Measurements from ENCODE around the gene MT1X. TPM values are rescaled to one million over a fixed set of nuclear protein-coding genes. Genes with fewer than 3 reads are reported as not detected.

MT1X gene
- total and polyA plus RNA-seq, 4 donors: 15.0 to 31.3 (median 24.9) TPM

DNA sequence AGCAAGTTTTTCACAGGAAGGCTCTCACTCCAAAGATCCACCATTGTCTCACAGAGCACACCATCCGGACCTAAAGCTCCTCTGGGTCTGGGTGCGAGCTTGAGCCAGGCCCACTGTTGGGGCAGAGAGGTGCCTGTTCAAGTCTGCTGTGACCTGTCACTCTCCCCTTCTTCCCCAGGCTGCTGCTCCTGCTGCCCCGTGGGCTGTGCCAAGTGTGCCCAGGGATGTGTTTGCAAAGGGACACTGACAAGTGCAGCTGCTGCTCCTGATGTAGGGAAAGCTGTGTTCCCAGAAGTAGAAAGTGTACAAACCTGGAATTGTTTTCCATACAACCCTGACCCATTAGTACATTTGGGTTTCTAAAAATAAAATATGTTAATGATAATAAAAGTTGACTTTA, 4.8 kb upstream of the MT1X start:
- Histone ChIP-seq H3K27ac (ENCODE audit: low read depth, low read length) (no peak overlapping the region), H3K36me3 (ENCODE audit: control insufficient read depth, insufficient read depth, low read length) (no peaks in the 10 kb centered on the region), H3K9me3 (ENCODE audit: control insufficient read depth, insufficient read depth, low read length) (no peaks in the 10 kb centered on the region), H3K27me3 (ENCODE audit: control insufficient read depth, insufficient read depth, low read length) (peaks cover 33% of the 10 kb centered on the region), H3K4me1 (ENCODE audit: control insufficient read depth, insufficient read depth, low read length) (peaks cover 17% of the 10 kb centered on the region), H3K4me3 (ENCODE audit: low read depth, low read length) (no peak overlapping the region)
- WGBS (ENCODE audit: insufficient coverage): no CpG with 5 or more reads among the region's 3 CpGs
- DNase-seq (ENCODE audit: low read depth in 4 of 6, low spot score in 6 of 6): no peak

DNA sequence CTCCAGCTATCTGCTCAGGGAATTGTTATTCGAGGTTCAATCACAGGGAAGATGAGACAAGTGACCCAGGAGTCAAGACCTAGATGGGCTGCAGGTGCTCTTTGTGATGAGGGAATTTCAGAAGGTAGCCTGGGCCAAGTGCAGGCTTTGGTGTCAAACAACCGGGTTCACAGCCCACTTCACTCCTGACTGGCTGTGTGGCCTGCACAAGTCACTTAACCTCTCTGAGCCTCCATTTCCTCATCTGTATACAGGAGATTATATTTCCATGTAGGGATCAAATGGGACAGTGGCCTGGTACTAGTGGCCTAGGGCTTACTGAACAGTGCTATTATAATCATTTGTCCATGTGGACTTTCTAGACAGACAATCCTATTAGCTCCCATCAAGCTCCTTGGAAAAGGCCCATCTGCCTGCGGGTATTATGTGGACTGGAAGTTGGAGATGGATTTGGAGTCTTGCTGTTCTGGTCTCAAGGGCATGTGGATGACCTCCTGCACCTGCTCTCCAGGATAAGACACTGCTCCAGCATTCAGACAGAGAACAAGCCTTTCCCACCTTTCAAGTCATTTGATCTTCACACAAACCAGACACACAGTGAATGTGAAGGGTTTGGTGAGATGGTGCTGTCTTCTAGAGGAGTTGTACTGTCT, 3.1 kb upstream of the MT1X start:
- peaks cover 26% of the 10 kb centered on the region for H3K27me3 ChIP-seq (ENCODE audit: control insufficient read depth, insufficient read depth, low read length)
- H3K27ac ChIP-seq (ENCODE audit: low read depth, low read length): no peak overlapping the region

GRCh38 chr16:56679818-56680217, 2.5 kb upstream of the MT1X start:
- H3K4me1 ChIP-seq (ENCODE audit: control insufficient read depth, insufficient read depth, low read length): peaks cover 40% of the 10 kb centered on the region
- no peaks in the 10 kb centered on the region for H3K9me3 ChIP-seq (ENCODE audit: control insufficient read depth, insufficient read depth, low read length)
- H3K27ac ChIP-seq (ENCODE audit: low read depth, low read length): no peak overlapping the region
- no peaks in the 10 kb centered on the region for H3K36me3 ChIP-seq (ENCODE audit: control insufficient read depth, insufficient read depth, low read length)
- no peak overlapping the region for H3K4me3 ChIP-seq (ENCODE audit: low read depth, low read length)
- 75% methylated on average over 3 of the region's 6 CpGs for WGBS (ENCODE audit: insufficient coverage)
- peaks cover 26% of the 10 kb centered on the region for H3K27me3 ChIP-seq (ENCODE audit: control insufficient read depth, insufficient read depth, low read length)
- no peak for DNase-seq (ENCODE audit: low read depth in 4 of 6, low spot score in 6 of 6)

More for the DNA sequence above, 3.1 kb upstream of the MT1X start:
- no peaks in the 10 kb centered on the region for H3K36me3 ChIP-seq (ENCODE audit: control insufficient read depth, insufficient read depth, low read length)
- DNase-seq (ENCODE audit: low read depth in 4 of 6, low spot score in 6 of 6): no peak
- peaks cover 34% of the 10 kb centered on the region for H3K4me1 ChIP-seq (ENCODE audit: control insufficient read depth, insufficient read depth, low read length)
- H3K9me3 ChIP-seq (ENCODE audit: control insufficient read depth, insufficient read depth, low read length): no peaks in the 10 kb centered on the region
- 100% methylated on average over 1 of the region's 3 CpGs for WGBS (ENCODE audit: insufficient coverage)
- H3K4me3 ChIP-seq (ENCODE audit: low read depth, low read length): no peak overlapping the region

DNA sequence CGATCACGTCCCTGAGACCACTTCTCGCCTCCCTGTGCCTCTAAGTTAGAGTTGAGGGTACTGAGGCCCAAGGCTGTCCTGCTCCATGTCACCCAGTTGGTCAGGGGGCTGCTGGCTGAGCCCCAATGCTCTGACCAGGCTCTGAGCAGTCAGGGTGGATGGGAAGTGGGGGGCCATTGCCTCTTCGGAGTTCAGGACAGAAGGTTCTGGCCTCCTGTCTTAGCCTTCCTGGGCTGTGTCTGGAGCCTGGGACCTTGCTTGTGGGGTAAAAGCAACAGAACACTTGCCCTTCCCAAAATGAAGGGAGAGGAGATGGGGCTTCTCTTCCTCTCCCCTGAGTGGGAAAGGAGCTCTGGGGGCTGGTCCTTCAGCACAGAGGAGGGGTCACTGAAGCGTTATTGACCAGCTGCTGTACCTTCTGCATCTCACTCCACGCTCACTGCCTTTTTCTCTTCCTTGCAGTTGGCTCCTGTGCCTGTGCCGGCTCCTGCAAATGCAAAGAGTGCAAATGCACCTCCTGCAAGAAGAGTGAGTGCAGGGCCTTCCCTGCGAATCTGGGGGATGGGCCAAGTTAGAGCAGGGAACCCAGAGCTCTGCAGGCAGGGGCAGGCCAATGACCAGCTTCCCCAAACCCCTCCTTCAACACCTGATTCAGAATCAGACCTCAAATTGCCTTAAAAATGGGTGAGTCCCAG, 580 bp downstream of the MT1X start:
- Histone ChIP-seq H3K4me3 (ENCODE audit: low read depth, low read length) (peak overlapping the region; percentile 62), H3K4me1 (ENCODE audit: control insufficient read depth, insufficient read depth, low read length) (peaks cover 33% of the 10 kb centered on the region), H3K27ac (ENCODE audit: low read depth, low read length) (no peak overlapping the region), H3K36me3 (ENCODE audit: control insufficient read depth, insufficient read depth, low read length) (no peaks in the 10 kb centered on the region), H3K9me3 (ENCODE audit: control insufficient read depth, insufficient read depth, low read length) (peaks cover 2% of the 10 kb centered on the region), H3K27me3 (ENCODE audit: control insufficient read depth, insufficient read depth, low read length) (no peaks in the 10 kb centered on the region)
- WGBS (ENCODE audit: insufficient coverage): 38% methylated on average over 6 of the region's 8 CpGs
- DNase-seq (ENCODE audit: low read depth in 4 of 6, low spot score in 6 of 6): no peak

GRCh38 chr16:56683424-56684172, 1.3 kb downstream of the MT1X start:
- Histone ChIP-seq H3K4me1 (ENCODE audit: control insufficient read depth, insufficient read depth, low read length) (peaks cover 33% of the 10 kb centered on the region), H3K36me3 (ENCODE audit: control insufficient read depth, insufficient read depth, low read length) (no peaks in the 10 kb centered on the region), H3K4me3 (ENCODE audit: low read depth, low read length) (no peak overlapping the region), H3K27ac (ENCODE audit: low read depth, low read length) (no peak overlapping the region), H3K9me3 (ENCODE audit: control insufficient read depth, insufficient read depth, low read length) (peaks cover 2% of the 10 kb centered on the region), H3K27me3 (ENCODE audit: control insufficient read depth, insufficient read depth, low read length) (no peaks in the 10 kb centered on the region)
- no peak for DNase-seq (ENCODE audit: low read depth in 4 of 6, low spot score in 6 of 6)
- 43% methylated on average over 3 of the region's 5 CpGs for WGBS (ENCODE audit: insufficient coverage)

GRCh38 chr16:56684256-56684925, 2.1 kb downstream of the MT1X start:
- H3K4me1 ChIP-seq (ENCODE audit: control insufficient read depth, insufficient read depth, low read length): peaks cover 33% of the 10 kb centered on the region

GRCh38 chr16:56684926-56685590, 2.8 kb downstream of the MT1X start:
- Histone ChIP-seq H3K27ac (ENCODE audit: low read depth, low read length) (no peak overlapping the region), H3K9me3 (ENCODE audit: control insufficient read depth, insufficient read depth, low read length) (peaks cover 2% of the 10 kb centered on the region), H3K27me3 (ENCODE audit: control insufficient read depth, insufficient read depth, low read length) (no peaks in the 10 kb centered on the region), H3K4me3 (ENCODE audit: low read depth, low read length) (no peak overlapping the region), H3K36me3 (ENCODE audit: control insufficient read depth, insufficient read depth, low read length) (no peaks in the 10 kb centered on the region), H3K4me1 (ENCODE audit: control insufficient read depth, insufficient read depth, low read length) (peaks cover 33% of the 10 kb centered on the region)
- no peak for DNase-seq (ENCODE audit: low read depth in 4 of 6, low spot score in 6 of 6)
- 89% methylated on average over 4 of the region's 4 CpGs for WGBS (ENCODE audit: insufficient coverage)

More at GRCh38 chr16:56684256-56684925, 2.1 kb downstream of the MT1X start:
- 40% methylated on average over 1 of the region's 4 CpGs for WGBS (ENCODE audit: insufficient coverage)
- H3K27ac ChIP-seq (ENCODE audit: low read depth, low read length): no peak overlapping the region
- no peaks in the 10 kb centered on the region for H3K36me3 ChIP-seq (ENCODE audit: control insufficient read depth, insufficient read depth, low read length)
- no peaks in the 10 kb centered on the region for H3K27me3 ChIP-seq (ENCODE audit: control insufficient read depth, insufficient read depth, low read length)
- no peak for DNase-seq (ENCODE audit: low read depth in 4 of 6, low spot score in 6 of 6)
- H3K4me3 ChIP-seq (ENCODE audit: low read depth, low read length): no peak overlapping the region
- peaks cover 2% of the 10 kb centered on the region for H3K9me3 ChIP-seq (ENCODE audit: control insufficient read depth, insufficient read depth, low read length)

- Histone ChIP-seq H3K36me3 (ENCODE audit: control insufficient read depth, insufficient read depth, low read length) (no peaks in the 10 kb centered on the region), H3K4me1 (ENCODE audit: control insufficient read depth, insufficient read depth, low read length) (peaks cover 31% of the 10 kb centered on the region), H3K4me3 (ENCODE audit: low read depth, low read length) (no peak overlapping the region), H3K27me3 (ENCODE audit: control insufficient read depth, insufficient read depth, low read length) (no peaks in the 10 kb centered on the region), H3K9me3 (ENCODE audit: control insufficient read depth, insufficient read depth, low read length) (peaks cover 2% of the 10 kb centered on the region), H3K27ac (ENCODE audit: low read depth, low read length) (no peak overlapping the region)
- DNase-seq (ENCODE audit: low read depth in 4 of 6, low spot score in 6 of 6): no peak
- WGBS (ENCODE audit: insufficient coverage): 94% methylated on average over 4 of the region's 7 CpGs
These were observed 4.5 kb downstream of the MT1X start for GRCh38 chr16:56686758-56687157.

DNA sequence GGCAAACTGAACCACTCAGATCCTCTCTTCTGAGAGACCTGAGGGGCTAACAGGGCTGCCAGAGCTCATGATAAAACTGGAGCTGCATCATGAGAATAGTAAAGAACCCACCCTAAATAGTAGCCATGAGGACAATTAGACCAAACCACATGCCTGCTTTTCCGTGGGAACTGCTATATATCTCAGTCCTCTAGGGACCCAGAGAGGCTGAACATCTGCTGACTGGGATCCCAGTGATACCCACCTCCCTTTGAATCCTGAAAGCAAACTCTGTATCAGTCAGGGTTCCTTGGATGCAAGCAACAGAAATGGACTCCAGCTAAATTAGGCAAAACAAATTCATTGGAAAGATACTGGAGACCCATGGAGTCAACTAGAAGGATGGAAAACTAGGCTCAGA, 6.5 kb downstream of the MT1X start:
- 30% methylated on average over 1 of the region's 1 CpG for WGBS (ENCODE audit: insufficient coverage)
- no peaks in the 10 kb centered on the region for H3K27me3 ChIP-seq (ENCODE audit: control insufficient read depth, insufficient read depth, low read length)

More for the DNA sequence above, 6.5 kb downstream of the MT1X start:
- Histone ChIP-seq H3K9me3 (ENCODE audit: control insufficient read depth, insufficient read depth, low read length) (peaks cover 2% of the 10 kb centered on the region), H3K36me3 (ENCODE audit: control insufficient read depth, insufficient read depth, low read length) (no peaks in the 10 kb centered on the region), H3K27ac (ENCODE audit: low read depth, low read length) (no peak overlapping the region), H3K4me3 (ENCODE audit: low read depth, low read length) (no peak overlapping the region), H3K4me1 (ENCODE audit: control insufficient read depth, insufficient read depth, low read length) (peaks cover 13% of the 10 kb centered on the region)
- DNase-seq (ENCODE audit: low read depth in 4 of 6, low spot score in 6 of 6): no peak

Data from spinal cord (tissue), 10 donors.